Measurements from ENCODE around the gene AQP7. TPM values are rescaled to one million over a fixed set of nuclear protein-coding genes. Genes with fewer than 3 reads are reported as not detected.
A peak's percentile ranks its signal among the peaks of the same experiment; 100 is the strongest.

AQP7 gene
- total RNA-seq, 1 experiment from 2014 or later = not detected

DNA sequence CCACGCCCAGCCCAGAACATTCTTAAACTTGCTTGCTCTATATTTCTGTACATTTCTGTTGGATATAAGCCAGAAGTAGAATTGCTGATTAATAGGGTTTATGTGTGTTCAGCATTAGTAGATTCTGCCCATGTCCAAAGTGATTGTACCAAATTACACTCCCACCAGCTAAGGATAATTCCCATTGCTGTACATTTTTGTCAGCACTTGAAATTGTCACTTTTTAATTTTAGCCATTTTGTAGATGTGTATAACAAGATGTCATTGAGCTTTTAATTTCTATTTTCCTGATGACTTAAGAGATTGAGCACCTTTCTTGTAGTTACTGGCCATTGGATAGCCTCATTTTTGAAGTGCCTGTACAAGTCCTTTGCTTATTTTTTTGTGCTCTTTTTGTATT, 46.4 kb downstream of the AQP7 start:
- Histone ChIP-seq H3K4me1 (replicated peaks) (no peaks in the 10 kb centered on the region), H3K27me3 (replicated peaks) (no peaks in the 10 kb centered on the region), H3K4me3 (no peak overlapping the region), H3K27ac (no peak overlapping the region), H3K9me3 (replicated peaks) (no peaks in the 10 kb centered on the region), H3K36me3 (no peaks in the 10 kb centered on the region)
- no peak for DNase-seq (ENCODE audit: low read depth in 1 of 2, low spot score in 2 of 2)

DNA sequence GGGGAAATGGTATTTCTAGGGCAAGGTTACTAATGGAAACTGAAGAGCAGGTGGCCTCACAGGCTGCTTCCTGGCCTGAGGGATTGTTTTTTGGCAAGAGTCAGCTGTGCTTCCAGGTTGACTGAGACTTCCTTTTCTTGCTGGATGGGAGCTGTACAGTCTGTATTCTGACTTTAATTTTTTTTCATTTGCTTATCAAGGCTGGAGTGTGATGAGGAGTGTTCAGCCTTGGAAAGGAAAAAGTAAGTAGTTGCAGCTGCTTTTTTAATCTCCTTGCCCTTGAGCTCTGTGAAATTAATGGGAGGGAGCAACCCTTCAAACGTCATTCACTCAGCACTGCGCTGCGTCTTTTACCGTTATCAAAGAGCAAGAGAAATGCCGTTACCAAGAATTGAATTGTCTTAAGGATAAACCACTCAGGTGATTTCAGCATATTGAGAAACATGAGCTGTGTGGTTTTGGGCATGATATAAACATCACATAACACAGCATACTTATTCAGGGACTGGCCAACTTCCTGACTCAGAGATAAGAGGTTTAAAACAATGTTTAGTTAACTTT, 47.6 kb downstream of the AQP7 start:
- no peaks in the 10 kb centered on the region for H3K9me3 ChIP-seq (replicated peaks)
- no peak overlapping the region for H3K27ac ChIP-seq
- H3K27me3 ChIP-seq (replicated peaks) = no peaks in the 10 kb centered on the region
- no peaks in the 10 kb centered on the region for H3K4me1 ChIP-seq (replicated peaks)
- no peak for DNase-seq (ENCODE audit: low read depth in 1 of 2, low spot score in 2 of 2)
- H3K36me3 ChIP-seq = no peaks in the 10 kb centered on the region
- no peak overlapping the region for H3K4me3 ChIP-seq

DNA sequence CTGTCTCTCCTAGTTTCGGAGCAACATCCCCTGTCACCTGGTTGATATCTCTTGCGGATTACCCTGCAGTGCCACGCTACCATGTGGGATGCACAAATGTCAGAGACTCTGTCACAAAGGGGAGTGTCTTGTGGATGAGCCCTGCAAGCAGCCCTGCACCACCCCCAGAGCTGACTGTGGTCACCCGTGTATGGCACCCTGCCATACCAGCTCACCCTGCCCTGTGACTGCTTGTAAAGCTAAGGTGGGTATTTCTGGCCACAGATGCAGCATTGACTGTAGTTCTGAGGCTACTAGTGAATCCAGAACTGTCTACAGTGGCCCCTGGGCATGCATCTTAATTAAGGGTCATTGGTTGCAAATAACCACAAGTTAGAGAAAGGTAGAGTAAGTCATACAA, 50.8 kb downstream of the AQP7 start:
- no peak overlapping the region for H3K4me3 ChIP-seq
- DNase-seq (ENCODE audit: low read depth in 1 of 2, low spot score in 2 of 2) = no peak
- H3K4me1 ChIP-seq (replicated peaks) = no peaks in the 10 kb centered on the region
- H3K9me3 ChIP-seq (replicated peaks) = no peaks in the 10 kb centered on the region
- H3K36me3 ChIP-seq = peaks cover 3% of the 10 kb centered on the region; the same call in 1 of the 2 replicates
- H3K27me3 ChIP-seq (replicated peaks) = no peaks in the 10 kb centered on the region
- no peak overlapping the region for H3K27ac ChIP-seq

DNA sequence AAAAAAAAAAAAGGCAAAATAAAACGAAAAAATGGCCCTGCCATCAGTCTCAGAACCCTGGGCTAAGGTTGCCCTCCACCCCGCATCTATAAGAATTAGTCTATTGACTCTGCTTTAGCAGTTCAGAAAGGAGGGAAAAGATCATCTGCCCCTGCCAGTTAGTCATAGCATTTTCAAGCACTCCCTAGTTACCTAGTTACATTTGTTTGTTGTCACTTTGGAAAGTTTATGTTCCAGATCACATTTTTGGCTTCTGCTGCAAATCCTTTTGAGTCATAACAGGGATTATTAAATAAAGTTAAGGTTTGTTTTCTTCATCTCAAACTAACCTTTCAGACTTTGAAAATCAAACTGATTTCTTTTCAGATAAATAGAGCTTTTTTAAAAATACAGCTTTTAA, 52.1 kb downstream of the AQP7 start:
- Histone ChIP-seq H3K27ac (peak overlapping the region; percentile 56), H3K36me3 (peaks cover 3% of the 10 kb centered on the region; the same call in 1 of the 2 replicates), H3K27me3 (replicated peaks) (no peaks in the 10 kb centered on the region), H3K9me3 (replicated peaks) (no peaks in the 10 kb centered on the region), H3K4me3 (no peak overlapping the region), H3K4me1 (replicated peaks) (no peaks in the 10 kb centered on the region)
- DNase-seq (ENCODE audit: low read depth in 1 of 2, low spot score in 2 of 2) = peak in 1 of 2 experiments; percentile 28

DNA sequence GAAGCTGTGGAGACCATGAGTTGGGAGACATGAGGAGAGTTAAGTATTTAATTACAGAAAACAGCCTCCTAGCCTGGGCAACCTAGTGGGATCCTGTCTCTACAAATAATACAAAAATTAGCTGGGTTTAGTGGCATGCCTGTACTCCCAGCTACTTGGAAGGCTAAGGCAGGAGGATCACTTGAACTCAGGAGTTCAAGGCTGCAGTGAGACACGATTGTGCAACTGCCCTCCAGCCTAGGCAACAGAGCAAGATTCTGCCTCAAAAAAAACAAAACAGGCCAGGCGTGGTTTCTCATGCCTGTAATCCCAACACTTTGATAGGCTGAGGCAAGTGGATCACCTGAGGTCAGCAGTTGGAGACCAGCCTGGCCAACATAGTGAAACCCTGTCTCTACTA, 52.6 kb downstream of the AQP7 start:
- H3K27ac ChIP-seq = no peak overlapping the region
- no peak for DNase-seq (ENCODE audit: low read depth in 1 of 2, low spot score in 2 of 2)
- H3K27me3 ChIP-seq (replicated peaks) = no peaks in the 10 kb centered on the region
- H3K36me3 ChIP-seq = peaks cover 3% of the 10 kb centered on the region; the same call in 1 of the 2 replicates
- no peak overlapping the region for H3K4me3 ChIP-seq
- H3K4me1 ChIP-seq (replicated peaks) = no peaks in the 10 kb centered on the region
- H3K9me3 ChIP-seq (replicated peaks) = no peaks in the 10 kb centered on the region

DNA sequence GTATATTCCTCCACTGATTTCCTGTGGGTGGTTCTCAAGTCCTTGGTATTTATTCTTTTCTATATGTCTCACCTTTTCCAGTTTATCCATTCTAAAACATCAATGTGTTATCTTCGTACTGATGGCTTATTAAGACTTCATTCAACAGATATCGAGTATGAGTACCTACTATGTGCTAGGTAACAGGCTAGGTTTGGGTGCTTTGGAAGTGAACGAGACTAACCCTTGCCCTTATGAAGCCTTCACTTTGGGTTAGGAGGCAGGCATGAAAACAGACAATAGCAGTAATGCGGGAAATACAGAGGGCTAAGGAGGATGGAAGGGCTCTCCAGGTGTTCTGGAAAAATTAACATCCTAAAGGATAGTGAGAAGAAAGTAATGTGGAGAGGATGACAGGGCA, 53.4 kb downstream of the AQP7 start:
- DNase-seq (ENCODE audit: low read depth in 1 of 2, low spot score in 2 of 2) = no peak
- no peaks in the 10 kb centered on the region for H3K4me1 ChIP-seq (replicated peaks)
- H3K9me3 ChIP-seq (replicated peaks) = no peaks in the 10 kb centered on the region
- no peaks in the 10 kb centered on the region for H3K27me3 ChIP-seq (replicated peaks)
- no peak overlapping the region for H3K27ac ChIP-seq
- peaks cover 3% of the 10 kb centered on the region; the same call in 1 of the 2 replicates for H3K36me3 ChIP-seq
- no peak overlapping the region for H3K4me3 ChIP-seq

DNA sequence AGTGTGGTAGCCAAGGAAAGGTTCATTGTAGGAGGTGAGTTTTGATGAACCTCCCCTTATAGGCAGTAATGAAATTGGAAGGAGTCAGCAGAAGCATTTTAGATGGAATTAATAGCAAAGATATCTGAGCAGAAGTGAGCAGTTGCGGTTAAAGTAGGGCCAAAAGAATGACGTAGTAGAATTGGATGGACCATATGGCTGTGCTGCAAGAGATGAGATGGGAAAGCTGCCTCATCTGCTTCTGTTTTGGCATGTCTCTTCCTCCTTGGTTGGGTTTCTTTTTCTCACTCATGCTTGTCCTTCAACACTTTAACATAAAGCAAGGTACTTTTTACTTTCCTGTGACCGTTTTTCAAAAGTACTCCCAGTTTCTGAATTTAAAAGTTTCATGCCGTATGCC, 55.8 kb downstream of the AQP7 start:
- Histone ChIP-seq H3K36me3 (peaks cover 3% of the 10 kb centered on the region; the same call in 1 of the 2 replicates), H3K4me1 (replicated peaks) (no peaks in the 10 kb centered on the region), H3K27me3 (replicated peaks) (no peaks in the 10 kb centered on the region), H3K27ac (no peak overlapping the region), H3K9me3 (replicated peaks) (no peaks in the 10 kb centered on the region), H3K4me3 (no peak overlapping the region)
- no peak for DNase-seq (ENCODE audit: low read depth in 1 of 2, low spot score in 2 of 2)

DNA sequence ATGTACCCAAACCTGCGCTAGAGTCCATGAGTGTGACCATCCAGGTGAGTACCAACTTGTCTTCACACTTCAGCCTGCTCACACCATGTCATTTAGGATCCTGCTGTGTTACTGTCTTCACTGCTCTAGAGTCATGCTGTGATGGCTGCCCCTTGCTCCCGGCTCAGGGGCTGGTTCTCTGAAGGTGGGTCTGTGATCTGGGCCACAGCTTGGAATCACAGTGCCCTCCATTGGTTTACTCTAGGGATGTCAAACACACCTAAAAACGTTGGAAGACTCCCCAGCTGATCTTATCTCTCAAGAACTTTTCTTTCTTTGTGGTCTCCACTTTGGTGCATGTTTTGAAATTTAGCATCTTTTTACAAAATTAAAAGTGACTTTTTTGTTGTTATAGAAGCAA, 58.2 kb downstream of the AQP7 start:
- H3K9me3 ChIP-seq (replicated peaks) = no peaks in the 10 kb centered on the region
- peaks cover 19% of the 10 kb centered on the region for H3K36me3 ChIP-seq
- no peak for DNase-seq (ENCODE audit: low read depth in 1 of 2, low spot score in 2 of 2)
- H3K4me3 ChIP-seq = no peak overlapping the region
- no peaks in the 10 kb centered on the region for H3K4me1 ChIP-seq (replicated peaks)
- H3K27me3 ChIP-seq (replicated peaks) = no peaks in the 10 kb centered on the region
- no peak overlapping the region for H3K27ac ChIP-seq

DNA sequence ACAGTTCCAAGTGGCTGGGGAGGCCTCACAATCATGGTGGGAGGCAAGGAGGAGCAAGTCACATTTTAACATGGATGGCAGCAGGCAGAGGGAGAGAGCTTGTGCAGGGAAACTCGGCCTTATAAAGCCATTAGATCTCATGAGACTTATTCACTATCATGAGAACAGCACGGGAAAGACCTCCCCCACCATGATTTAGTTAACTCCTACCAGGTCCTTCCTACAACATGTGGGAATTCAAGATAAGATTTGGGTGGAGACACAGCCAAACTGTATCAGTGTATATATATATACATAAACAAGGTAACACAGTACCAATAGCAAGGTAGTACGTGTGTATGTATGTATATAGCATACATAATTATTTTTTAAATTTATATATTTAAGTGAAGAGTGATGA, 61.2 kb downstream of the AQP7 start:
- Histone ChIP-seq H3K4me1 (replicated peaks) (no peaks in the 10 kb centered on the region), H3K4me3 (no peak overlapping the region), H3K27ac (no peak overlapping the region), H3K9me3 (replicated peaks) (no peaks in the 10 kb centered on the region), H3K36me3 (peaks cover 18% of the 10 kb centered on the region), H3K27me3 (replicated peaks) (no peaks in the 10 kb centered on the region)
- DNase-seq (ENCODE audit: low read depth in 1 of 2, low spot score in 2 of 2) = no peak

DNA sequence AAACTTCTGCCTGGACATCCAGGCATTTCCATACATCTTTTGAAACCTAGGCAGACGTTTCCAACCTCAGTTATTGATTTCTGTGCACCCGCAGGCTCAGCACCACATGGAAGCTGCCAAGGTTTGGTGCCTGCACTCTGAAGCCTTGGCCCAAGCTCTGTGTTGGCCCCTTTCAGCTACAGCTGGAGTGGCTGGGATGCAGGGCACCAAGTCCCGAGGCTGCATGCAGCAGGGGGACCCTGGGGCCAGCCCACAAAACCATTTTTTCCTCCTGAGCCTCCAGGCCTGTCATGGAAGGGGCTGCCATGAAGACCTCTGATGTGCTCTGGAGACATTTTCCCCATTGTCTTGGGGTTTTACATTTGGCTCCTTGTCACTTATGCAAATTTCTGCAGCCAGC, 62.2 kb downstream of the AQP7 start:
- no peak overlapping the region for H3K27ac ChIP-seq
- H3K9me3 ChIP-seq (replicated peaks) = no peaks in the 10 kb centered on the region
- H3K4me1 ChIP-seq (replicated peaks) = no peaks in the 10 kb centered on the region
- no peak for DNase-seq (ENCODE audit: low read depth in 1 of 2, low spot score in 2 of 2)
- H3K4me3 ChIP-seq = no peak overlapping the region
- no peaks in the 10 kb centered on the region for H3K27me3 ChIP-seq (replicated peaks)
- peaks cover 18% of the 10 kb centered on the region for H3K36me3 ChIP-seq

Other genes starting within 250 kb of the AQP7 start
- 2.6 and 4.7 TPM in 2 replicates for gene B4GALT1, start 235.2 kb downstream of the AQP7 start, total RNA-seq (2014; rRNA removed; shearing (Covaris generic))
- not detected in 2 replicates for gene SPINK4, start 162.4 kb downstream of the AQP7 start, total RNA-seq (2014; rRNA removed; shearing (Covaris generic))
- 25.0 and 39.4 TPM in 2 replicates for gene BAG1, start 137.9 kb downstream of the AQP7 start, total RNA-seq (2014; rRNA removed; shearing (Covaris generic))
- gene CHMP5, start 137.5 kb downstream of the AQP7 start, total RNA-seq (2014; rRNA removed; shearing (Covaris generic)) = 60.5 and 65.9 TPM in 2 replicates
- 10.3 and 13.0 TPM in 2 replicates for gene NFX1, start 112.1 kb downstream of the AQP7 start, total RNA-seq (2014; rRNA removed; shearing (Covaris generic))
- gene AQP3, start 45.0 kb upstream of the AQP7 start, total RNA-seq (2014; rRNA removed; shearing (Covaris generic)) = not detected in 2 replicates
- gene NOL6, start 71.4 kb upstream of the AQP7 start, total RNA-seq (2014; rRNA removed; shearing (Covaris generic)) = 11.9 and 14.5 TPM in 2 replicates
- not detected in 2 replicates for gene ANKRD18B, start 121.7 kb upstream of the AQP7 start, total RNA-seq (2014; rRNA removed; shearing (Covaris generic))

All from SJSA1 (cell line).